Neural progenitor cell (in vitro differentiated cells): ENCODE results near the gene PEX11G. TPM values are rescaled to one million over a fixed set of nuclear protein-coding genes. Genes with fewer than 3 reads are reported as not detected.

Experiments used
- DNase-seq: peaks from one replicate; pipeline ENCODE4 v3.0.0-alpha.2; 2016; ENCODE audit warnings: low spot score
- H2AFZ ChIP-seq: fragments of 200-600 bp; sonication (generic); replicated peaks from 2 replicates; pipeline ENCODE4 v1.6.1; 2016; ENCODE audit warnings: antibody characterized with exemption
- H3F3A ChIP-seq: fragments of 200-600 bp; sonication (generic); 2 replicates; pipeline ENCODE4 v1.6.1; 2016; ENCODE audit warnings: antibody characterized with exemption, low read depth
- H3K27ac ChIP-seq: fragments of 200-600 bp; sonication (generic); 2 replicates; pipeline ENCODE4 v1.5.1; 2016; ENCODE audit warnings: mild to moderate bottlenecking
- H3K27me3 ChIP-seq: fragments of 200-600 bp; sonication (generic); 2 replicates; pipeline ENCODE4 v1.6.1; 2016; ENCODE audit warnings: mild to moderate bottlenecking, moderate library complexity
- H3K36me3 ChIP-seq: fragments of 200-600 bp; sonication (generic); 2 replicates; pipeline ENCODE4 v1.5.1; 2016
- H3K4me1 ChIP-seq: fragments of 200-600 bp; sonication (generic); 2 replicates; pipeline ENCODE4 v1.6.1; 2016; ENCODE audit warnings: mixed run types
- H3K4me2 ChIP-seq: fragments of 200-600 bp; sonication (generic); 2 replicates; pipeline ENCODE4 v1.6.1; 2016
- H3K4me3 ChIP-seq: fragments of 200-600 bp; sonication (generic); 2 replicates; pipeline ENCODE4 v1.5.1; 2016
- H3K79me2 ChIP-seq: fragments of 200-600 bp; sonication (generic); 2 replicates; pipeline ENCODE4 v1.6.1; 2016; ENCODE audit warnings: low read depth
- H3K9ac ChIP-seq: fragments of 200-600 bp; sonication (generic); 2 replicates; pipeline ENCODE4 v1.6.1; 2016
- H3K9me3 ChIP-seq: fragments of 200-600 bp; sonication (generic); 2 replicates; pipeline ENCODE4 v1.5.1; 2016; ENCODE audit warnings: low read depth
- H4K20me1 ChIP-seq: fragments of 200-600 bp; sonication (generic); 2 replicates; pipeline ENCODE4 v1.6.1; 2016; ENCODE audit warnings: low read depth
- H3K27ac Mint-ChIP-seq: 3 replicates; pipeline ENCODE4 v1.8.0; 2021; ENCODE audit warnings: mixed read lengths
- H3K27me3 Mint-ChIP-seq: 2 replicates; pipeline ENCODE4 v1.8.0; 2022; ENCODE audit warnings: low read depth, mild to moderate bottlenecking, inconsistent platforms, moderate library complexity, mixed read lengths; ENCODE audit not compliant: insufficient read depth
- H3K36me3 Mint-ChIP-seq: 3 replicates; pipeline ENCODE4 v1.8.0; 2021; ENCODE audit warnings: mixed read lengths
- H3K4me1 Mint-ChIP-seq: 3 replicates; pipeline ENCODE4 v1.8.0; 2021; ENCODE audit warnings: mixed read lengths
- H3K4me3 Mint-ChIP-seq: 3 replicates; pipeline ENCODE4 v1.8.0; 2021; ENCODE audit warnings: mild to moderate bottlenecking, moderate library complexity, mixed read lengths
- H3K9me3 Mint-ChIP-seq: 3 replicates; pipeline ENCODE4 v1.8.0; 2020; ENCODE audit warnings: mixed read lengths
- CTCF ChIP-seq: fragments of 200-600 bp; sonication (generic); IDR thresholded peaks from 2 replicates; pipeline ENCODE4 v1.5.1; 2017; ENCODE audit warnings: antibody characterized with exemption, mild to moderate bottlenecking
- EZH2 ChIP-seq: fragments of 200-600 bp; sonication (generic); IDR thresholded peaks from 2 replicates; pipeline ENCODE4 v1.6.1; 2017; ENCODE audit warnings: antibody characterized with exemption, mild to moderate bottlenecking, moderate library complexity
- EZH2phosphoT487 ChIP-seq: fragments of 200-600 bp; sonication (generic); IDR thresholded peaks from 2 replicates; pipeline ENCODE4 v1.6.1; 2017; ENCODE audit warnings: antibody characterized with exemption
- total RNA-seq: library from RNA; depleted of rRNA; stranded (reverse); fragments of >200 nt; gene quantifications from 2 replicates; pipeline ENCODE4 v1.2.3, GENCODE V29; 2015; ENCODE audit warnings: low replicate concordance

Gene PEX11G
- total RNA-seq, 1 donor from 2014 or later, result 1.0 TPM

- Histone ChIP-seq H3K36me3 (no peaks in the 10 kb centered on the region), H4K20me1 (no peaks in the 10 kb centered on the region), H3K27ac (no peak overlapping the region), H3K4me3 (no peak overlapping the region), H3K79me2 (no peaks in the 10 kb centered on the region), H3K9me3 (no peaks in the 10 kb centered on the region), H3K9ac (no peak overlapping the region), H2AFZ (no peak overlapping the region), H3K27me3 (no peaks in the 10 kb centered on the region), H3K4me1 (peaks cover 10% of the 10 kb centered on the region), H3F3A (peaks cover 12% of the 10 kb centered on the region), H3K4me2 (no peak overlapping the region)
- no peak for DNase-seq
- H3K9me3 Mint-ChIP-seq, result no peaks in the 10 kb centered on the region
- H3K27ac Mint-ChIP-seq, result no peak overlapping the region
- TF ChIP-seq CTCF (no peak), EZH2 (no peak), EZH2phosphoT487 (no peak)
- peaks cover 16% of the 10 kb centered on the region for H3K4me1 Mint-ChIP-seq
- no peak overlapping the region for H3K4me3 Mint-ChIP-seq
- peaks cover 6% of the 10 kb centered on the region for H3K27me3 Mint-ChIP-seq
- no peaks in the 10 kb centered on the region for H3K36me3 Mint-ChIP-seq
Measured at GRCh38 chr19:7486923-7487322, 1.9 kb downstream of the PEX11G start.

DNA sequence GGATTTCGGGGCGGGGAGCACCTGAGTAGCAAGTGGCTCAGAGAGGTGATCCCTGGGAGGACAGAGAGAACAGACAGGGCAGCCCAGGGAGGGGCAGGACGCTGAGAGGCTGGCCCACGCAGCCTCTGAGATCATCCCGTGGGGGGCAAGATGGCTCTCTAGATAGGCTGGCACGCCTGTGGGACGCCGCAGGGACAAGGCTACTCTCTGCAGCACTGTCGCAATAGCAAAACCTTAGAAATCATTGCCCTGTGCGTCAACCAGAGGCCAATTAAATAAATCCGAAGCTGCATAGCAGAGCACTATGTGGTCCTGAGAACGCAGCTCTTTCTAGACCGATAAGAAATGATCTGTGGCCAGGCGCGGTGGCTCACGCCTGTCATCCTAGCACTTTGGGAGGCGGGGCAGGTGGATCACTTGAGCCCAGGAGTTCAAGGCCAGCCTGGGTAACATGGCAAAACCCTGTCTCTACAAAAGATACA, 5.1 kb downstream of the PEX11G start:
- no peaks in the 10 kb centered on the region for H3K36me3 Mint-ChIP-seq
- H3K27ac Mint-ChIP-seq, result peak overlapping the region; percentile 4
- Histone ChIP-seq H3K27me3 (no peaks in the 10 kb centered on the region), H3K36me3 (no peaks in the 10 kb centered on the region), H3K79me2 (no peaks in the 10 kb centered on the region), H3F3A (no peaks in the 10 kb centered on the region), H3K9ac (no peak overlapping the region), H4K20me1 (no peaks in the 10 kb centered on the region), H2AFZ (no peak overlapping the region), H3K27ac (no peak overlapping the region), H3K4me1 (no peaks in the 10 kb centered on the region), H3K4me3 (no peak overlapping the region), H3K9me3 (no peaks in the 10 kb centered on the region), H3K4me2 (peak overlapping the region; percentile 72)
- H3K4me3 Mint-ChIP-seq, result no peak overlapping the region
- peaks cover 3% of the 10 kb centered on the region for H3K9me3 Mint-ChIP-seq
- no peak for DNase-seq
- TF ChIP-seq EZH2, result no peak
- no peak for TF ChIP-seq EZH2phosphoT487
- no peak for TF ChIP-seq CTCF
- peaks cover 16% of the 10 kb centered on the region for H3K4me1 Mint-ChIP-seq
- peaks cover 2% of the 10 kb centered on the region for H3K27me3 Mint-ChIP-seq

GRCh38 chr19:7482584-7483439, 6.0 kb downstream of the PEX11G start:
- H4K20me1 ChIP-seq, result no peaks in the 10 kb centered on the region
- no peaks in the 10 kb centered on the region for H3K36me3 Mint-ChIP-seq
- no peak overlapping the region for H3K27ac ChIP-seq
- peak overlapping the region; percentile 4 for H3K27ac Mint-ChIP-seq
- H3K4me3 ChIP-seq, result peak overlapping the region; percentile 37
- H3K36me3 ChIP-seq, result no peaks in the 10 kb centered on the region
- peaks cover 3% of the 10 kb centered on the region for H3K9me3 Mint-ChIP-seq
- H3K4me1 ChIP-seq, result no peaks in the 10 kb centered on the region
- no peaks in the 10 kb centered on the region for H3K27me3 ChIP-seq
- H2AFZ ChIP-seq, result no peak overlapping the region
- no peak overlapping the region for H3K4me3 Mint-ChIP-seq
- H3K9me3 ChIP-seq, result no peaks in the 10 kb centered on the region
- H3F3A ChIP-seq, result no peaks in the 10 kb centered on the region
- H3K4me2 ChIP-seq, result peak overlapping the region; percentile 72
- H3K4me1 Mint-ChIP-seq, result peaks cover 16% of the 10 kb centered on the region
- peaks cover 2% of the 10 kb centered on the region for H3K27me3 Mint-ChIP-seq
- no peaks in the 10 kb centered on the region for H3K79me2 ChIP-seq
- TF ChIP-seq CTCF (no peak), EZH2phosphoT487 (no peak), EZH2 (no peak)
- H3K9ac ChIP-seq, result peak overlapping the region; percentile 42
- DNase-seq, result peak; percentile 65
